HCT116 (cell line): ENCODE measurements around the gene GFM1. TPM values are rescaled to one million over a fixed set of nuclear protein-coding genes. Genes with fewer than 3 reads are reported as not detected.

Source experiments
- CEBPB ChIP-seq: IDR thresholded peaks from 2 replicates; pipeline ENCODE4 v1.6.1; 2012; ENCODE audit warnings: low read depth
- JUND ChIP-seq: IDR thresholded peaks from 2 replicates; pipeline ENCODE4 v1.6.1; 2012
- POLR2A ChIP-seq: IDR thresholded peaks from 2 replicates; pipeline ENCODE4 v1.7.0; 2011; ENCODE audit warnings: borderline replicate concordance; ENCODE audit not compliant: insufficient read depth, insufficient read length; ENCODE audit errors: extremely low read depth
- REST ChIP-seq: IDR thresholded peaks from 2 replicates; pipeline ENCODE4 v1.6.1; 2012; ENCODE audit warnings: low read depth
- SIN3A ChIP-seq: IDR thresholded peaks from 2 replicates; pipeline ENCODE4 v1.6.1; 2012; ENCODE audit warnings: low read depth
- SRF ChIP-seq: IDR thresholded peaks from 2 replicates; pipeline ENCODE4 v1.6.1; 2012; ENCODE audit warnings: low read depth
- ZBTB33 ChIP-seq: IDR thresholded peaks from 2 replicates; pipeline ENCODE4 v1.6.1; 2011; ENCODE audit warnings: mild to moderate bottlenecking, low read length, moderate library complexity; ENCODE audit not compliant: insufficient replicate concordance; ENCODE audit errors: extremely low read depth
- ZNF274 ChIP-seq: fragments of 200-500 bp; sonication (Bioruptor generic); IDR thresholded peaks from 2 replicates; pipeline ENCODE4 v1.6.1; 2014; ENCODE audit warnings: mild to moderate bottlenecking, low read depth, low read length, inconsistent platforms
- total RNA-seq: library from RNA; stranded (reverse); gene quantifications from one replicate; pipeline ENCODE4 v1.2.1, GENCODE V29; 2021; ENCODE audit not compliant: unreplicated experiment

The GFM1 gene
- total RNA-seq, 1 experiment from 2014 or later = 38.7 TPM

DNA sequence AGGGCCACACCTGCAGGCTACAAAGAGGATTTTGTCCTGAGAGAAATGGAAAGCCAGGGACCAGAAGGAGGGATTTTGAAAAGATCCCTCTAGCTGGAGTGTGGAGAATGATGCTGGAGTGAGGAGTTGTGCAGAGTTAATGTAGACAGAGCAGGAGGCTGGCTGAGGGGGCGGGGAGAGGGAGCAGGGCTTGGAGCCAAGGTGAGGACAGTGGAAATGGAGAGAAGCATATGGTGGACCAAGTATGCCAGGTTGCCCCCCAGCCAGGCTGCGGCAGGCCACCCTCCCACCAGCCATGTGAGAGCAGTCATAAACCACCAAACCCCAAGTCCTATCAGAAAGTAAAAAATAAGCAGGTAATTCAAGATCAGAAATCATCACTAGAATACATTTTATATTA lies 73.2 kb downstream of the GFM1 start (continued):
- TF ChIP-seq ZBTB33 = no peak
- TF ChIP-seq ZNF274 = no peak
- TF ChIP-seq SRF = no peak
- TF ChIP-seq CEBPB = no peak
- no peak for TF ChIP-seq POLR2A
- no peak for TF ChIP-seq REST
- TF ChIP-seq JUND = no peak
- TF ChIP-seq SIN3A = no peak
- TF ChIP-seq, all 23 proteins: peak for 0
